ENCODE measurements around the gene ASTN2. TPM values are rescaled to one million over a fixed set of nuclear protein-coding genes. Genes with fewer than 3 reads are reported as not detected.

ASTN2 gene
- total and polyA plus RNA-seq, 10 of the 15 experiments (the other 5 are each of a cell fraction or from before 2014, with no cell fraction given) = 1.4 to 15.7 (median 7.0) TPM

DNA sequence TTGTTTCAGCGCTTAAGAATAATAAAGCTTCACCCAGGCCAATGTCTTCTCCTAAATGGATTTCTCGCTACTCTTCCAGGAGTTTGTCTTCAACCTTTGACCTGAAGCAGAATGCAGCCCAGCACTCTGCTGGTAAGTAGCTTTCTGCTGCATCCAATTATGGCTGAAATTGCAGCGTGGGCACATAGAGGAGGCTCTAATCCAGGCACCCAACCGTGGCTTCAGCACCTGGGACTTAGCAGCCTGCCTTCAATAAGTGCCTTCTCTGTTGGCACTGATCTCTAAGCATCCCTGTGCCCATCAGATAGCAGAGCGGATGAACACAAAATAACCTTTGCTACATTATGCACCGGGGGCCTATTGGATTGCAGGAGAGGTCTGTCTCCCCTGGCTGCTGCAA is 622.6 kb downstream of the ASTN2 start:
- ATAC-seq = no peak
- TF ChIP-seq SKIL (IDR thresholded peaks at IDR 0.05; ENCODE audit: low read depth, poor library complexity, severe bottlenecking) = no peak
- no peak for TF ChIP-seq RCOR1 (conservative IDR thresholded peaks at IDR 0.05; ENCODE audit: low read depth, low read length)
- TF ChIP-seq, protein P1, sequence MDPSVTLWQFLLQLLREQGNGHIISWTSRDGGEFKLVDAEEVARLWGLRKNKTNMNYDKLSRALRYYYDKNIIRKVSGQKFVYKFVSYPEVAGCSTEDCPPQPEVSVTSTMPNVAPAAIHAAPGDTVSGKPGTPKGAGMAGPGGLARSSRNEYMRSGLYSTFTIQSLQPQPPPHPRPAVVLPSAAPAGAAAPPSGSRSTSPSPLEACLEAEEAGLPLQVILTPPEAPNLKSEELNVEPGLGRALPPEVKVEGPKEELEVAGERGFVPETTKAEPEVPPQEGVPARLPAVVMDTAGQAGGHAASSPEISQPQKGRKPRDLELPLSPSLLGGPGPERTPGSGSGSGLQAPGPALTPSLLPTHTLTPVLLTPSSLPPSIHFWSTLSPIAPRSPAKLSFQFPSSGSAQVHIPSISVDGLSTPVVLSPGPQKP (IDR thresholded peaks at IDR 0.05; ENCODE audit: low read depth, low read length) = no peak
- TF ChIP-seq SMARCA5 (IDR thresholded peaks at IDR 0.05) = no peak
- no peak for TF ChIP-seq NR2F1 (conservative IDR thresholded peaks at IDR 0.05)
- TF ChIP-seq CTCF (IDR thresholded peaks at IDR 0.05 in 2 of 3, conservative IDR thresholded peaks at IDR 0.05 in 1 of 3; ENCODE audit: control insufficient read depth in 2 of 3, extremely low read depth in 1 of 3, insufficient read depth in 1 of 3, low read depth in 3 of 3, low read length in 3 of 3) = no peak
- no peak for TF ChIP-seq ZBED1 (IDR thresholded peaks at IDR 0.05; ENCODE audit: borderline replicate concordance)
- no peak for TF ChIP-seq POLR2AphosphoS5 (IDR thresholded peaks at IDR 0.05; ENCODE audit: low read length)
- TF ChIP-seq NR2C1 (IDR thresholded peaks at IDR 0.05) = no peak
- intact Hi-C loops (cut with micrococcal nuclease; ENCODE audit: unreplicated experiment) = no loop called here
- BruUV-seq (replicated peaks) = no TSS peak
- Histone ChIP-seq H3K9ac (ENCODE audit: control insufficient read depth, insufficient read depth, low read length) (no peak overlapping the region), H2AFZ (ENCODE audit: control insufficient read depth, low read depth, low read length) (no peak overlapping the region), H3K79me2 (ENCODE audit: control insufficient read depth, insufficient read depth, low read length) (no peaks in the 10 kb centered on the region), H3K27ac (ENCODE audit: control insufficient read depth, insufficient read depth) (no peak overlapping the region), H3K36me3 (ENCODE audit: control insufficient read depth in 2 of 2, insufficient read depth in 2 of 2, low read length in 1 of 2) (no peaks in the 10 kb centered on the region), H4K20me1 (ENCODE audit: control insufficient read depth, insufficient read depth) (no peaks in the 10 kb centered on the region), H3K9me3 (replicated peaks; ENCODE audit: control insufficient read depth, insufficient read depth, low read length) (no peaks in the 10 kb centered on the region), H3K4me1 (ENCODE audit: control insufficient read depth, insufficient read depth, low read length) (no peaks in the 10 kb centered on the region), H3K4me3 (no peak overlapping the region), H3K4me2 (ENCODE audit: control insufficient read depth, insufficient read depth) (no peak overlapping the region), H3K27me3 (replicated peaks in 1 of 2; ENCODE audit: control insufficient read depth in 2 of 2, insufficient read depth in 2 of 2, low read length in 1 of 2) (no peaks in the 10 kb centered on the region)
- POLR2A ChIA-PET = no interaction called here
- no peak for FAIRE-seq
- 34% methylated on average over 6 of the region's 6 CpGs for WGBS (ENCODE audit: insufficient coverage, insufficient replicate concordance, low lambda C conversion rate, missing lambda C conversion rate)
- SMC1A ChIA-PET (ENCODE audit: uncharacterized antibody, unreplicated experiment) = interaction anchor here (0.9 kb wide), 1 partner anchor 468 kb away, joined by 3 read pairs; no protein-coding TSS in a partner anchor
- no peak for DNase-seq (ENCODE audit: low read depth, low spot score)
- RAD21 ChIA-PET (ENCODE audit: unreplicated experiment) = no interaction called here
- CTCF ChIA-PET = no interaction called here
- in situ Hi-C loops (cut with MboI) = no loop called here
